Right atrium auricular region (tissue), 2 donors: Measurements from ENCODE around the gene HEXD. TPM values are rescaled to one million over a fixed set of nuclear protein-coding genes. Genes with fewer than 3 reads are reported as not detected.

Experiments used
- DNase-seq: peaks from one replicate; pipeline ENCODE4 v3.0.0-alpha.2; 2019; ENCODE audit warnings: low spot score
- H3K27ac ChIP-seq, 2 donors: fragments of 200-600 bp; sonication (generic); 1 replicate in 1 of 2; 2 replicates in 1 of 2; pipeline ENCODE4 v1.5.1; 2016 to 2019
- H3K27me3 ChIP-seq, 2 donors: fragments of 200-600 bp; sonication (generic); one replicate each; pipeline versions ENCODE4 v1.5.1 to v1.6.0; 2017 to 2019
- H3K36me3 ChIP-seq: fragments of 200-600 bp; sonication (generic); one replicate; pipeline ENCODE4 v1.5.1; 2016
- H3K4me1 ChIP-seq, 2 donors: fragments of 200-600 bp; sonication (generic); one replicate each; pipeline versions ENCODE4 v1.5.1 to v1.6.0; 2017 to 2019
- H3K4me3 ChIP-seq, 2 donors: fragments of 200-600 bp; sonication (generic); 1 replicate in 1 of 2; 2 replicates in 1 of 2; pipeline ENCODE4 v1.5.1; 2017 to 2019; ENCODE audit warnings: mild to moderate bottlenecking in 1 of 2, moderate library complexity in 1 of 2
- H3K9me3 ChIP-seq, 2 donors: fragments of 200-600 bp; sonication (generic); one replicate each; pipeline ENCODE4 v1.5.1; 2019
- CTCF ChIP-seq, 2 donors: fragments of 200-600 bp; sonication (generic); IDR thresholded peaks; one replicate each; pipeline ENCODE4 v1.5.1; 2019; ENCODE audit warnings: antibody characterized with exemption in 2 of 2
- total RNA-seq, 2 donors: library from RNA; depleted of rRNA; stranded (reverse); fragments of >200 nt; gene quantifications; one replicate each; pipeline ENCODE4 v1.1.0, GENCODE V29; 2016

The HEXD gene
- total RNA-seq, 2 donors from 2014 or later = 11.3 to 15.6 TPM

GRCh38 chr17:82424001-82424862 is 6.1 kb downstream of the HEXD start:
- Histone ChIP-seq H3K27me3 (no peaks in the 10 kb centered on the region), H3K9me3 (peaks cover 0 to 8% of the 10 kb centered on the region in 2 donors), H3K4me3 (no peak overlapping the region), H3K36me3 (no peaks in the 10 kb centered on the region), H3K27ac (no peak overlapping the region), H3K4me1 (peaks cover 0 to 7% of the 10 kb centered on the region in 2 donors)
- no peak for DNase-seq
- peak in 1 of 2 donors; percentile 54 for TF ChIP-seq CTCF (IDR thresholded peaks at IDR 0.05)

DNA sequence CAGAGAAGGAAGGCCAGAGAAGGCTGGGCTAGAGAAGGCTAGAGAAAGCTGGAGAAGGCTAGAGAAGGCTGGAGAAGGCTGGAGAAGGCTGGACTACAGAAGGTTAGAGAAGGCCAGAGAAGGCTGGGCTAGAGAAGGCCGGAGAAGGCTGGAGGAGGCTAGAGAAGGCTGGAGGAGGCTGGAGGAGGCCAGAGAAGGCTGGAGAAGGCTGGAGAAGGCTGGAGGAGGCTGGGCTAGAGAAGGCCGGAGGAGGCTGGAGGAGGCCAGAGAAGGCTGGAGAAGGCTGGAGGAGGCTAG is 6.7 kb downstream of the HEXD start:
- H3K4me1 ChIP-seq = peaks cover 0 to 1% of the 10 kb centered on the region in 2 donors
- TF ChIP-seq CTCF (IDR thresholded peaks at IDR 0.05) = no peak

DNA sequence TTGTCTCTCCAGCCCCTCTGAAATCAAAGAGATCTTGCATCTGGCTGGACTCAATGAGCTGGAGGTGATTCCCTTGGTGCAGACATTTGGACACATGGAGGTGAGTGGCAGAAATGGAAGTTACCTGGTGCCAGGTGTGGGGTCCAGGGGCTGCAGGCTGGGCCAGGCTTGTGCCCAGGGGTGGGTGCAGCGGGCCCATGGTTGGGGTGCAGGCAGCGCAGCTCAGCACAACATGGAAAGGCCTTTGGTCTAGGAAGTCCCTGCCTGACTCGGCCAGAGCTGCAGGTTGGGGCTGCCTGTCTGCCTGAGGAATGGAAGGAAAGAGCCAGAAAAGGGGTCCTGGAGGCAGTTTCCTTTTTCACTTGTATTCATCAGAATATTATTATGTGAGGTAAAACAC is 10.4 kb downstream of the HEXD start:
- H3K9me3 ChIP-seq = no peaks in the 10 kb centered on the region
- H3K27me3 ChIP-seq = no peaks in the 10 kb centered on the region
- no peaks in the 10 kb centered on the region for H3K36me3 ChIP-seq
- no peaks in the 10 kb centered on the region for H3K4me1 ChIP-seq
- H3K27ac ChIP-seq = no peak overlapping the region
- no peak for TF ChIP-seq CTCF (IDR thresholded peaks at IDR 0.05)
- no peak for DNase-seq
- no peak overlapping the region for H3K4me3 ChIP-seq

More for the DNA sequence above, 6.7 kb downstream of the HEXD start:
- DNase-seq = no peak
- H3K4me3 ChIP-seq = no peak overlapping the region
- H3K27ac ChIP-seq = no peak overlapping the region
- H3K27me3 ChIP-seq = no peaks in the 10 kb centered on the region
- no peaks in the 10 kb centered on the region for H3K36me3 ChIP-seq
- peaks cover 0 to 8% of the 10 kb centered on the region in 2 donors for H3K9me3 ChIP-seq

GRCh38 chr17:82429824-82430223 is 11.7 kb downstream of the HEXD start:
- Histone ChIP-seq H3K27me3 (no peaks in the 10 kb centered on the region), H3K4me3 (no peak overlapping the region), H3K4me1 (no peaks in the 10 kb centered on the region), H3K9me3 (no peaks in the 10 kb centered on the region), H3K36me3 (no peaks in the 10 kb centered on the region), H3K27ac (no peak overlapping the region)
- no peak for DNase-seq
- TF ChIP-seq CTCF (IDR thresholded peaks at IDR 0.05) = no peak

- DNase-seq = no peak
- Histone ChIP-seq H3K4me3 (no peak overlapping the region), H3K27me3 (no peaks in the 10 kb centered on the region), H3K27ac (no peak overlapping the region), H3K36me3 (peaks cover 2% of the 10 kb centered on the region), H3K9me3 (no peaks in the 10 kb centered on the region), H3K4me1 (no peaks in the 10 kb centered on the region)
- no peak for TF ChIP-seq CTCF (IDR thresholded peaks at IDR 0.05)
Measured at GRCh38 chr17:82432017-82432416, 13.9 kb downstream of the HEXD start.
